IMR-90 (cell line): Measurements from ENCODE around the gene RNU1-3.
"Not testable (repeated sequence)": the region's sequence is repeated elsewhere in the genome, so short reads cannot be mapped to it uniquely, and the experiment has no call there.

Source experiments
- CTCF ChIP-seq: conservative IDR thresholded peaks from 2 replicates; pipeline ENCODE4 v1.5.1; 2012; ENCODE audit warnings: mild to moderate bottlenecking, low read depth, low read length, improper control_type of control experiment
- RFX5 ChIP-seq: IDR thresholded peaks from 2 replicates; pipeline ENCODE4 v1.8.0; 2012; ENCODE audit warnings: low read depth, mild to moderate bottlenecking, low read length, moderate library complexity
- SMC3 ChIP-seq: fragments of 150-350 bp; IDR thresholded peaks from 2 replicates; pipeline ENCODE4 v1.6.1; 2016; ENCODE audit warnings: low read depth, mild to moderate bottlenecking, antibody characterized with exemption, low read length, moderate library complexity

GRCh38 chr1:16647179-16648176 lies 19.3 kb downstream of the RNU1-3 start:
- not testable (repeated sequence) for TF ChIP-seq RFX5, CTCF, SMC3
